ENCODE data around the gene TTC4. TPM values are rescaled to one million over a fixed set of nuclear protein-coding genes. Genes with fewer than 3 reads are reported as not detected.

Gene TTC4
- total and polyA plus RNA-seq, 10 donors, result 12.1 to 28.5 (median 16.8) TPM

- H3K9me3 ChIP-seq, result no peaks in the 10 kb centered on the region
- WGBS, 5 donors, result 95 to 97% (median 96%) methylated on average over 6 of the region's 6 CpGs
- no peak overlapping the region for H3K4me3 ChIP-seq
- peaks cover 3 to 100% (median 93%) of the 10 kb centered on the region in 6 donors for H3K36me3 ChIP-seq
- no peaks in the 10 kb centered on the region for H3K27me3 ChIP-seq (replicated peaks in 1 of 7)
- intact Hi-C loops (cut with DNase I; ENCODE audit: low total_unique reads), result no loop called here
- TF ChIP-seq CTCF (IDR thresholded peaks at IDR 0.05 in 8 of 11, conservative IDR thresholded peaks at IDR 0.05 in 3 of 11), result no peak
- no peak for TF ChIP-seq POLR2A (IDR thresholded peaks at IDR 0.05)
- TF ChIP-seq POLR2AphosphoS5 (IDR thresholded peaks at IDR 0.05), result no peak
- no peak overlapping the region for H3K27ac ChIP-seq
- no peaks in the 10 kb centered on the region for H3K4me1 ChIP-seq
- DNase-seq, result no peak
These were observed 22.6 kb downstream of the TTC4 start for GRCh38 chr1:54738244-54738643.

DNA sequence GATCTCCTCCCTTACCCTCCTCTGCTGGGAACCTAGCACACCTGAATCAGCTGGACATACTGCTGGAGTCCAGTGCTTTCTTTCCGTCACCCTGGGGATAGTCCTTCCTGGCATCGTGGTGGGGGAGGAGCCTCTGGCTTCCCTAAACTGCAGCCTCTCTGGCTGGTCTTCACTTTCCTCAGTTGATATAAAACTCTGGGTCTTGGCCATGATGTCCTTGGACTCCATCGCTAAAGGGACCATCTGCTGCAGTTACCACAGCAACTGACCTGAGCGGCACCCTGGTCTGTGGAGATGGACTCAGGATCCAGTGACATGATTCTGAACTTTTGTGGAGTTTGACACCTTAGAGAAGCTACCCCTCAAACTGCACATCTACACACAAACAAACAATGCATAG, 25.9 kb downstream of the TTC4 start:
- no peaks in the 10 kb centered on the region for H3K4me1 ChIP-seq
- H3K27ac ChIP-seq, result no peak overlapping the region
- 88 to 97% (median 96%) methylated on average over 4 of the region's 4 CpGs for WGBS, 5 donors
- TF ChIP-seq CTCF (IDR thresholded peaks at IDR 0.05 in 8 of 11, conservative IDR thresholded peaks at IDR 0.05 in 3 of 11) (no peak), POLR2AphosphoS5 (IDR thresholded peaks at IDR 0.05) (no peak), POLR2A (IDR thresholded peaks at IDR 0.05) (no peak)
- intact Hi-C loops (cut with DNase I; ENCODE audit: low total_unique reads), result no loop called here
- DNase-seq, result no peak
- no peak overlapping the region for H3K4me3 ChIP-seq
- H3K27me3 ChIP-seq (replicated peaks in 1 of 7), result no peaks in the 10 kb centered on the region
- H3K9me3 ChIP-seq, result no peaks in the 10 kb centered on the region
- H3K36me3 ChIP-seq, result peaks cover 3 to 92% (median 70%) of the 10 kb centered on the region in 6 donors

DNA sequence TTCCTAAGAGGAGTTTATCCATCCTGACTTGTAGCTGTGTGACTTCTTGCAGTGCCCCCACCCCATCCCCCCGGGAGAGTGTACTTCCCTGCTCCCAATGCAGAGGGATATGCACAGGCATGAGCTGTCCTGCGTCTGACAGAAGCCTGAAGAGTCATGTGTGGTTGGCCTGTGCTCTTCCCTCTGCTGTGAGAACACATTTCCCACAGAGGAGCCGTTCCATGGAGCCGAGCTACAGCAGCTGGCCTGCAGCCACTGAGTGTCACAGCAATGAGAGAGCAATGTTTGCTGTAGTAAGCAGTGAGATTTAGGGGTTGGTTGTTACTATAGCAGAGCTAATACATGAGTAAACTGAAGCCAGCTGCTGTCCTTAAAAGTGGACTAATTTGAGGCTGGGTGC, 26.6 kb downstream of the TTC4 start:
- no peak for DNase-seq
- TF ChIP-seq POLR2AphosphoS5 (IDR thresholded peaks at IDR 0.05) (no peak), POLR2A (IDR thresholded peaks at IDR 0.05) (no peak), CTCF (IDR thresholded peaks at IDR 0.05 in 8 of 11, conservative IDR thresholded peaks at IDR 0.05 in 3 of 11) (no peak)
- H3K9me3 ChIP-seq, result no peaks in the 10 kb centered on the region
- no peaks in the 10 kb centered on the region for H3K27me3 ChIP-seq (replicated peaks in 1 of 7)
- intact Hi-C loops (cut with DNase I; ENCODE audit: low total_unique reads), result no loop called here
- peaks cover 3 to 84% (median 63%) of the 10 kb centered on the region in 6 donors for H3K36me3 ChIP-seq
- no peaks in the 10 kb centered on the region for H3K4me1 ChIP-seq
- no peak overlapping the region for H3K4me3 ChIP-seq
- no peak overlapping the region for H3K27ac ChIP-seq
- 62 to 93% (median 84%) methylated on average over 2 to 4 of the region's 4 CpGs for WGBS, 5 donors

DNA sequence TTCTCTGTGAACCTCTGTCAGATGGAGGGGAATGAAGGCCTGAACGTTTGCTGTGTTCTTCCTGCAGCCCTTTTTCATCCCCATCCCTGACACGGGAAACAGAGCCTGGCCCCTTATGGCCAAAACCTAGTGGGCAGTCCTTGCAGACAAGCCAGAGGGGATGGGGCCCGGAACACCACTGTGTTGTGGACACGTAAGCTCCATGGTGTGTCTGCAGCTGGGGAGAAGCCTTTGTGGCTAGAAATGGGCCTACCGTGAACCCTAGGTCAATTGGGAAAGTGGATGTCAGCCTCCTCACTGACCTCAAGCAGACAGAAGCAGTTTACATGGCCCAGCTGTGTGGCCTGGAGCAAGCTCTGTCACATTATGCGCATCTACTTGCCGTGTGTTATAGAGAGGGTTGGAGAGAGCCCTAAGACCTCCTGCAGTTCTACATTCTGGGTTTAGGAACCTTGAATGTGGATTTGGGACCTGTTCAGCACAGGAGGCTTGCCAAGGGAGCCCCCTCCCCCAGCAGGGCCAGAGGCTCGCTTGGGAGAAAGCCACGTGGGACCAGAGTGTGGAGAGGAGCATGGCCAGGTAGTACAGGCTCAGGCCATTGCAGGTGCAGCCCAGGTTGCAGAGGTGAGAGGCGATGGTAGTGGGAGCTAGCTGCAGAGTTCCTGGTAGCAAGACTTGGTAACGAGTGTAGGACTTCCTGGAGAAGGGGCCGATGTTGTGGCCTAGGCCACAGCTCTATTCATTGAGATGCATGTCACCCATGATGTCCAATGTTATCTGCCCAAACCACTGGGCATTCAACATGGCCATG, 28.0 kb downstream of the TTC4 start:
- Histone ChIP-seq H3K27me3 (replicated peaks in 1 of 7) (no peaks in the 10 kb centered on the region), H3K36me3 (peaks cover 3 to 71% (median 49%) of the 10 kb centered on the region in 6 donors)
- 65 to 88% (median 88%) methylated on average over 10 to 12 of the region's 12 CpGs for WGBS, 5 donors

More for the DNA sequence above, 28.0 kb downstream of the TTC4 start:
- H3K9me3 ChIP-seq, result no peaks in the 10 kb centered on the region
- intact Hi-C loops (cut with DNase I; ENCODE audit: low total_unique reads), result no loop called here
- no peak overlapping the region for H3K27ac ChIP-seq
- no peaks in the 10 kb centered on the region for H3K4me1 ChIP-seq
- H3K4me3 ChIP-seq, result no peak overlapping the region
- TF ChIP-seq POLR2A (IDR thresholded peaks at IDR 0.05) (no peak), CTCF (IDR thresholded peaks at IDR 0.05 in 8 of 11, conservative IDR thresholded peaks at IDR 0.05 in 3 of 11) (no peak), POLR2AphosphoS5 (IDR thresholded peaks at IDR 0.05) (no peak)
- no peak for DNase-seq

Measured in spleen (tissue), 11 donors.